ENCODE results near the gene STAM.
A peak's percentile ranks its signal among the peaks of the same experiment; 100 is the strongest.
"Not testable (repeated sequence)": the region's sequence is repeated elsewhere in the genome, so short reads cannot be mapped to it uniquely, and the experiment has no call there.

Gene STAM

DNA sequence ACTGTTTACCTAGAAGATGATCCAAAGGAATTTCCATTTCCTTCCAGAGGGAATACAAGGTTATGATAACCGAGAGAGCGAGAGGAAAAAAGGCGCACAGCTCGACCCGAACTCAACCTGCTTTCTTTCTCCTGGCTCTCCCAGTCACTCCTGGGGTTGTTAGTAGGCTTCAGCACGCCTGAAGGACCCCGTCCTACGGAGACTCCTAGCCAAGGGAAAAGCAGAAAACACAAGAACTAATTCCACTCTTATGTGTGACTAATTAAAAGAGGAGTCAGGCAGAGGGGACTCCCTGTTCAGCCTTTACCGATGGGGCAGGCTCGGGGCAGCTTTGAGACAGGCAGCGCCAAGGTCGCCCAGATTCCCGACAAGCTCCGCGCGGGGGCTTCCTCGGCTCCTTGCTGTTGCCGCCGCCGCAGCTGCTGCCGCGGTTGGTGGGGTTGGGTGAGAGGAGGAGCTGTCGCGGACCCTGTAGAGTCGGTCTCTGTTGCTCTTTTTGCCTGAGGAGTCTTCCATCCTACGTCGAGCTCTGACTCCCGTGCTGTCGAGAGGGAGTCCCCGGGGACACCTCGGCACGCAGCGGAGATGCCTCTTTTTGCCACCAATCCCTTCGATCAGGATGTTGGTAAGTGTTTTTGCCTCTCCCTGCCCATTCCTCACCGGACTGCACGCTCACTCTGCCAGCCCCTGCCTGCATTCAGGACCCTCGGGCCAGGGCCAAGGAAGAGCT is at the start of gene STAM:
STAM (plus strand) TSS at position 397 of the 730 bp plus-strand sequence; CDS start at position 586, 189 bp downstream.
- DNase-seq = peak; percentile 79 to 83

DNA sequence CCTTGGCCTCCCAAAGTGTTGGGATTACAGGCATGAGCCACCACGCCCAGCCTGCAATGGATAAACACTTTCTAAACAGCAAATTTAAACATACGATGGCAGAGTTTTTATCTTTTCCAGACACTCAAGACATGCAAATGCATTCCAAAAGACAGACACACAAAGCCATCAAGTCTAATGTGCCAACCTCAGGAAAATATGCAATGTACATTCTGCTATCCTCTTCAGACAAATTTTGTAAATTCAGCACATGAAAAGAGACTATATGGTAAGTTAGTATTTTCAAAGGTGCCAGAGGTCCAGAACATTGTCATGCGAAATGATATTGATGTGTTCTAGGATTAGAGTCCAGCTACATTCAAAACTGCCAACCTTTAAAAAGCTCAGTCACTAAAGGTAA is 46.6 kb upstream of the STAM start:
- DNase-seq = no peak

DNA sequence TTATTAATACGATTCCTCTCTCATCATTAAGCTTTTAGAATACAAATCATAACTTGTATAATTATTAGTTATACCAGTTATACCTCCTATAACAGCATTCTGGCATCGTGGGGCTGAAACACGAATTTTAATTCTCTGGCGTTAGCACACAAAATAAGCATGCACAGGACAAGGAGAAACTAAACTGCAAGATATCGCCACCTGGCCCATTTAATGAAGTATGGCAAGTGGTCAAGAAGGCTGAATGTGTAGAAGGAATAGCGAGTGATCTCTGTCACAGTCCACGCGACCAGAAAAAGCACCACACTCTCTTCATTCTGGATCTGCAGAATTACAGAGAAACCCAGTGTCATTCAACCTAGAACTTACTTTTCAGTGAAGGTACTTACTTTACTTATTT is 44.9 kb upstream of the STAM start:
- DNase-seq = no peak

DNA sequence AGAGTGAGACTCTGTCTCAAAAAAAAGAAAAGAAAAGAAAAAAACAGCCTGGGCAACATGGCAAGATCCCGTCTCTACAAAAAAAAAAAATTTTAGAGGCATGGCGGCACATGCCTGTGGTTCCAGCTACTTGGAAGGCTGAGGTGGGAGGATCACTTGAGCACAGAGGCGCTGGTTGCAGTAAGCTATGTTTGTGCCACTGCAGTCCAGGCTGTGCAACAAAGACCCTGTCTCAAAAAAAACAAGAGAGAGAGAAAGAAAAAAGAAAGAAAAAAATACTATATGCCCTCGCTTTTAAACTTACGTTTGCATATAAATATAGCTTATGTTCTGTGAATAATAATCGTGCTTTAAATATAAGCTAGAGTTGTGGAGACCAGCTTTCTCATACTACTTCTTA is 38.0 kb upstream of the STAM start:
- DNase-seq = no peak

DNA sequence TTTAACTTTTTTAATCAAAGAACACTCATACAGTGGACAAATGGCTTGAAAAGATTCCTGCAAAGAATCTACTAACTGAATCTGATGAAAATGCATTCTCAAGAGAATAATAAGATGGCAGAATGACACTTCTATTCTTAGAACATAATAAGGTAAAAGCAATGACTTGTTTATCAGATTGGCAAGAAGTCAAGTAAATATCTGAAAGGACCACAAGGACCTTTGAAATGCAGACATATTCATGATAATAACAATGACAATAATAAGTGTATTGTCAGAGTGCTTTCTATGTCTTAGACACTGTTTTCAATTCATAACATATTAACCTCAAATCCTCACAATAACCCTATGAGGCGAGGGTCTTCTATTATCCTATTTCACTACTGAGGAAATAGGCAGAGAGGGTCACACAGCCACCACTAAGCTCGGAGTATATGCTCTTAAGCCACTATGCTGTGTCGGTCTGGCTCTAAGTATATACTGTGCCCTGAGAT is 37.4 kb upstream of the STAM start:
- DNase-seq = no peak

DNA sequence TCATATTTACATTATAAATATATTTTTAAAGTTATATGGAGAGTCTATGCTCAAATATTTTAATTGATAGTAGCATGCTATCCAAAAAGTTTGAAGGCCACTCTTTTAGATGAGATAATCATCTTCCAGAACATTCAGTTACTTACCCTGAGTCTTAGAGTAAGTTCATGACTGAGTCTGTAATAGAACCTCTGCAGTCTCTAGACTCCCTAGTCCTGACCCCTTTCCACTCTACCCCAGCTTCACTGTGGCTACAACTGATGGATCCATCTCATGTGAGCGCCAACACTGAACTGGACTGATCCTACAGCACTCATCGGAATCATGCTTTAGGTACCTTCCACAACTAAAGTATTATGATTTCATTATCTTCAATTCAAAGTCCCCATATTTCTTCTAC is 36.9 kb upstream of the STAM start:
- DNase-seq = no peak

DNA sequence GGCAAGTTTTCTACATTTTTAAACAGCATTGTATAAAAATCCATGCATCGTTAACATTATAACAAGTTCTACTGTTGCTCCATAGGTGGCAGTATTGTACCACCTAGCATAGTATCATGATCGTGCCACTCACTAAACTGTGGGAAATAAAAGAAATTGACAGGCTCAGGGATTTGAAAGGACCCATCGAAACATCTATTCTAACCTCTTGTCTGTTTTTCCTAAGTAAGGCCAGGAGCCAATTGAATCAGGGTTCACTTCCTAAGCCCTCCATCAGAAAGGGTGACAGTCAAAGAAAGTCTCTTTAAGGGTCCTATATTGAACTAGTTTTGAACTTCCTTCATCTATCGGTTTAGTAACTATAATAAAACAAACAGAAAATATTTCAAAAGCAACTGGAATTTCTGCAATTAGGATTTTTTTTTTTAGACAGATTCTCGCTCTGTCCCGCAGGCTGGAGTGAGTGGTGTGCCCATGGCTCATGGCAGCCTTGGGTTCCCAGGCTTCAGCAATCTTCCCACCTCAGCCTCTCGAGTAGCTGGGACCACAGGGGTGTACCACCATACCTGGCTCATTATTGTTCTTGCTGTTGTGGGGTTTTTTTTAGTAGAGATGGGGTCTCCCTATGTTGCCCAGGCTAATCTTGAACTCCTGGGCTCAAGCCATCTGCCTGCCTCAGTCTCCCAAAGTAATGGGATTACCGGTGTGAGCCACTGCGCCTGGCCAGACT is 36.2 kb upstream of the STAM start:
- DNase-seq = no peak

DNA sequence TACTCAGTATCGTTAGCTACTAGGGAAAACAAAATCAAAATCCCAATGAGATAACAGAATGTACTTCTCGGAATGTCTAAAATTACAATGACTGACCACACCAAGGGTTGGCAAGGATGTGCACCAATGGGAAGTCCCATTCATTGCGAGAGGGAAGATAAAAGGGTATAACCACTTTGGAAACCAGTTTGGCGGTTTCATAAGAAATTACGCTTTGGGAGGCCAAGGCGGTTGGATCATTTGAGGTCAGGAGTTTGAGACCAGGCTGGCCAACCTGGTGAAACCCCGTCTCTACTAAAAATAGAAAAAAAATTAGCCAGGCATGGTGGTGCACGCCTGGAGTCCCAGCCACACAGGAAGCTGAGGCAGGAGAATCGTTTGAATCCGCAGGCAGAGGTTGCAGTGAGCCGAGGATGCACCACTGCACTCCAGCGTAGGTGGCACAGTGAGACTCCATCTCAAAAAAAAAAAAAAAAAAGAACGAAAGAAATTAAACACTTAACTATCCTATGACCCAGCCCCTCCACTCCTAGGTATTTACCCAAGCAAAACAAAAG is 34.4 kb upstream of the STAM start:
- DNase-seq = no peak

DNA sequence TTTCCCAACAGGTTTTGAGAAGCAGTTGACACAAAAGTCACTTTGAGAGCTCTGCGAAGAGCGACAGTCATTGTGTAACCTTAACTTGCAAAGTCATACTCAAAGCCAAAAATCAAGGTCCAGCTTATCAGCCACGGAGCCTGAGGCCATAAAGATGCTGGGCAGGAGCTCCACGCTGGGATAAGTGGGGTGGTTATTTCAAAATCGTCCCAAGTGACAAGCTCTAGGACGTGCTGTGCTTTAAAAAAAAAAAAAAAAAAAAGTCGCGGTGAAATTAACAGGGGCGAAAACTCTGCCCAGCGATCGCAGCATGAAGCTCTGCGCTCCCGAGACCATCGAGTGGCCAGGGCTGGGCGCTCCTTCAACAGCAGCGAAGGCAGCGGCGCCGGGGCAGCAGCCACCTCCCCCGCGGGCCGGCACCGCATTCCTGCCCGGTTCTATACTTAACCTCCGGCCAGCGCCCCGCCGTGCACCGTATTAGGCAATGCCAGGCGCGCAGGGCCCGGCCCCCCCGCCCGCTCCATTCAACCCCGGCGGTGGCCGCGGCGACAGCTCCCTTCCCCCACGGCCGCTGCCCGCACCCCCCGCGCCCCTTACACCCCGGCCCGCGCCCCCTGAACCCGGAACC is 27.4 kb upstream of the STAM start:
- DNase-seq = no peak

DNA sequence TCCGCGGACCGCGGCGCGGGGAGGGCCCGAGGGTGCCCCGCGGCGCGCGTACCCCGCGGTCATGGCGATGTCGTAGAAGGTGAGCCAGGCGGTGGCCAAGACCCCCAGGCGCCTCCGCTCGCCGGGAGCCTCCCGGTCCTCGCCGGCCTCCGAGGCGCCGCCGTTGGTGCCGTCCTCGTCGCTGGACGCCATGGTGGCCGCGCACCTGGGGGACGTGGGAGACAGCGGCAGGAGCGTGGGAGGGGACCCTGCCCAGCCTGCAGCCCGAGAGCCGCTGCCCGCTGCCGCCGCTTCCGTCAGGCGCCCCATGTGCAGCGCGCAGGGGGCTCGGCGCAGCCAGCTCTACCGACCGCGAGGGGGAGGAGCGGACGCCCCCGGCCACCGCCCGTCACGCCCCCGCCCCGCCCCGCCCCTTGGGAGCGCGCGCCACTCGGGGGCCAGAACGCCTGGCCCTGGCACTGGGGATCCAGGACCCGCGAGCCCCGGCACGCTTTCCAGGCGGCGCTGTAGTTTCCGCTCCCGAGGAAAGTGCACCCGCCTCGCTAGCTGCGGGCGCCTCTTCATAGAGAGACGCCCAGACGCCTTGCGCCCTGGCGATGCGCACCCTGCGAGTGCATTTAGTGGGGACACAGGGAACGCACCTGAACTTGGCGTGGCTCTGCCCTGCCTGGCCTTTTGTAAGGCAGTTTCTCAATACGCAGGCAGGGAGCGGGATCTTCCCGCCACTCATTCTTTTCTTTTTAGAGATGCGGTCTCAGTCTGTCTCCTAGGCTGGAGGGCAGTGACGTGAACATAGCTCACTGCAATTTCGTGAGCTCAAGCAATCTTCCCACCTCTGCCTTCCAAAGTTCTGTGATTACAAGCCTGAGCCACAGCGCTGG is 26.7 kb upstream of the STAM start, which contains the start of gene HACD1:
HACD1 (minus strand) TSS at position 344 of the 881 bp plus-strand sequence; CDS start at position 309, 35 bp downstream.
- DNase-seq = no peak

DNA sequence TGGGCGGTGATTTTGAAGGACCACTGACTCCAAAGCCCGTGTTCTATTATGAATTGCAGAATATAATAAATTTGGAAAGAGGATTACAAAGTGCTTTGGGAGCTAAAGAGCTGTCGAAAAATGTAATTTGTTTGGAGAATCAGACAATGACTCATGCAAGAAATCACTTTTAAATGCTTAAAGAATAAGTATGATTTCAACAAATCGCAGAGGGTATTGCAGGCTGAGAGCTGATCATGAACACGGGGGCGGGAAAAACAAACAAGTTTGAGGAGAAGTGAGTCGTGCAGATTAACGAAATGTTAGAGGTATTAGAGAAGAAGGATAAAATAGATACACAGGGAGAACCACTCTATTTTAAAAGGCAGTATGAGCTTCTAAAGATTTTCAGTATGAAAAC is 21.9 kb upstream of the STAM start:
- DNase-seq = no peak

DNA sequence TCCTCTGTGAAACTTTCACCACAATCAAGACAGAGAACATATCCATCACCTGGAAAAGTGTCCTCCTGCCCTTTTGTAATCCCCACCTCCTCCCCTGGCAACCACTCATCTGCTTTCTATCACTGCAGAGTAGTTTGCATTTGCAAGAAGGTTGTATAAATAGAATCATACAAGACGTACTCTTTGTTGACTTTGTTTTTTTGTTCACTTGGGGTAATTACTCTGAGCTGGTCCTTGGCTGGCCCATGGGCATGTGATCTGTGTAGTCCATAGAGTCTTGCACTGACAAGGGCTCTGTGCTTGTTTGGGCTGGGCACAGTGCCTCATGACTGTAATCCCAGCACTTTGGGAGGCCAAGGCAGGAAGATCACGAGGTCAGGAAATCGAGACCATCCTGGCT is 19.0 kb upstream of the STAM start:
- DNase-seq = no peak

DNA sequence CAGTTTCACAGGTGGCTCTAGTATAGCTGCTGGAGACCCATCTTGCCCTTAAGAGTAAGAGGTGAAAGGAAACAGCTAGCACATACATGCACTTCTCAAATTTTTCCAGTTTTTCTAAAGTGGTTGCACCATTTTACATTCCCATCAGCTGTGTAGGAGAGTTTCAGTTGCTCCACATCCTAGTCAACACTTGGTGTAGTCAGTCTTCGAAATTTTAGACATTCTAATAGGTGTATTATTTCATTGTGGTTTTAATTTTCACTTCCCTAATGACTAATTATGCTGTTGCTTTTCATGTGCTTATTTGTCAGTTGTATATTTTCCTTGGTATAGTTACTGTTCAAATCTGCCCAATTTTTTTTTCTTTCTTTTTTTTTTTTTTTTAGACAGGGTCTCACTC is 17.3 kb upstream of the STAM start:
- DNase-seq = no peak

DNA sequence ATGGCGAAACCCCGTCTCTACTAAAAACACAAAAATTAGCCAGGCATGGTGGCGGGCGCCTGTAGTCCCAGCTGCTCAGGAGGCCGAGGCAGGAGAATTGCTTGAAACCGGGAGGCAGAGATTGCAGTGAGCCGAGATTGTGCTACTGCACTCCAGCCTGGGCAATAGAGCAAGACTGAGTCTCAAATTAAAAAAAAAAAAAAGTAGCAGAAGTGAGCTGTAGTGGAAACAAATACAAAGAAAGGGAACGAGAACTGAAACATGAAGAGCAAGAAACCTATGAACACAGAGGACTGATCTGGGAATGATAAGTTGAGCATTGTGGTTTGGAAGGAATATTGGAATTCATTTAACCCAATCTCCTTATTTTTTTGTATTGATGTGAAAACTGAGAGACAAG is 11.4 kb upstream of the STAM start:
- not testable (repeated sequence) for DNase-seq

DNA sequence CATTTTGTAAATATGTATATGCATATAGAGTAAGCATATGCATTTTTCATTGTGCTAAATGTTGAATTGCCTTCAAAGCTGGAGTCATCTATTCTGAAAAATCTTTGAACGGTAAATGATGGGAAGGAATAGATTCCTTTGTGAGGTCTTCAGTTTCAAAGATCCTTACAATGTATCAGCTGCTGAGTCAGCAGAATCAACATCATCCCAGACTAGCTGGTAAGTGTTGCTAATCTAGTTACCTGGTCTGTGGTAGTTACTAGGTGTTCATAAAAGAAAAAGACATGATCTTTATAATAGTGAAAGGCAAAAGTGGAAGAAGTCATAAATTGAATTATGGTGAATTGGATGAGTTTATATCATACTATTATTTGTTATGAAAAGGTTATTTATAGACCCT is 10.6 kb upstream of the STAM start:
- DNase-seq = no peak

DNA sequence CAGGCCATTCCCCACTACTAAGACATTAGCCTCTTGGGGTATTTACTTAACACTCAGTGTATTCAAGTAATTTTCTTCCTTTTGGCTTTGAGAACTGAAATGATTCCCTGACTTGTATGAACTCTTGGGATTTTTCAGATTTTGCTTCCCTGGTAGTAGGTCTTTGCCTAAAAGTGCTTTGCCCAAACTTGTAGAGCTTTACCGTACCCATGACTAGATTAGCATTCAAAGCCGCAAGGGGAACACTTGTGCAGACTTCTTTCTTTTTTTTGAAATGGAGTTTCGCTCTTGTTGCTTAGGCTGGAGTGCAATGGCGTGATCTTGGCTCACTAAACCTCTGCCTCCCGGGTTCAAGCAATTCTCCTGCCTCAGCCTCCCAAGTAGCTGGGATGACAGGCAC is 6.1 kb upstream of the STAM start:
- DNase-seq = no peak

DNA sequence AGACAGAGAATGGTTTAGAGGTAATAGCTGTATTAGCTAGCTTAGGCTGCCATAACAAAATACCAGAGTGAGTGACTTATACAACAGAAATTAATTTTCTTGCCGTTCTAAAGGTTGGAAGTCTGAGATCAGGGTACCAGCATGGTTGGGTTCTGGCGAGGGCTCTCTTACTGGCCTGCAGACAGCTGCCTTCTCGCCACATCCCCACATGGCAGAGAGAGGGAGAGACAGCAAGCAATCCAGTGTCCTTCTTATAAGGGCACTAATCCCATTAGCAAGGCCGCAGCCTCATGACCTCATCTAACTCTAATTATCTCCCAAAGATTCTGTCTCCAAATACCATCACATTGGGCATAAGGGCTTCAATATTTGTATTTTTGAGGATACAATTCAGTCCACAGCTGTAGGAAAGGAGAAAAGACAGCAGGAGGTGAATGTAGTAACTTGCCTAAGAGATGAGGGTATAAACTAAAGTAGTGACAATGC is 3.6 kb upstream of the STAM start:
- DNase-seq = no peak

DNA sequence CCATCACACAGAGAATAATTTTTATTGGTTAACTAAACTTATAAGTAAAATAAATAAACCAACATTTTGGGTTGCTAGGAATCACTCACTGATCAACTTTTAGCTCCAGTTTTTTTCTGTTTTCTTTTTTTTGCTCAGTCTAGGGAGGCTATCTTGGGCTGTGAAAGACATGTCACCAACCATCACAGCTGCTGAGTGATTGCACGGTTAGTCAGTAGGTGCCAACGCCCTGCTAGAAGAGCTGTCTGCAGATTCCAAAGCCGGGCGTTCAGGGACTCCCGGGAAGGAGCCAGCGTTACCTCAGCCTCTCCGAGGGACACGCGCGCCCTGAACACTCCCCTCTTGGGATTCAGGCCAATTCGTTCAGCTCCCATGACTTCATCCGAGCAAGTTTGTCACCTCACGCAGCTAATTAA is 604 bp upstream of the STAM start:
- peak in 1 of 2 experiments; percentile 47 for DNase-seq

DNA sequence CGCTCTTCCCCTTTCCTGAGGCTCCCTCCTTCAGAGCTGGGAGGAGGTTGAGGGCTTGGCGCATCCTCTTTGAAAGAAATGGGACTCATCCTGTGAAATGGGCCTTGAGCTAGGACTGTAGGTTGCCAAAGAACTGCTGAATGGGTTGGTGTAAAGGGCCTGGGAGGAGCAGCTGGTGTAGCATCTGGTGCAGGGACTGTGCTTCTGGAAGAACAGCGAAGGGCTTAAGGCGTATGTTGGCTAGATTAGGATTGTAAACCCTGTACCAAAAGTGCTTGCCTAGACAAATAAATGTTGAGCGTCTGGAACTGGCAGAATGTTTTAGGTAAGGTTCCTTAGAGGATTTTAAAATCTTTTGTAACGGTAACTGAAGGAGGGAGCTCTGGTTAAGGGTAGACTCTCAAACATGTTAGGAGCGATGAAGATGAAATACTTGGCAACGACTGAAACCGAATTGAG is 563 bp downstream of the STAM start:
- DNase-seq = no peak

DNA sequence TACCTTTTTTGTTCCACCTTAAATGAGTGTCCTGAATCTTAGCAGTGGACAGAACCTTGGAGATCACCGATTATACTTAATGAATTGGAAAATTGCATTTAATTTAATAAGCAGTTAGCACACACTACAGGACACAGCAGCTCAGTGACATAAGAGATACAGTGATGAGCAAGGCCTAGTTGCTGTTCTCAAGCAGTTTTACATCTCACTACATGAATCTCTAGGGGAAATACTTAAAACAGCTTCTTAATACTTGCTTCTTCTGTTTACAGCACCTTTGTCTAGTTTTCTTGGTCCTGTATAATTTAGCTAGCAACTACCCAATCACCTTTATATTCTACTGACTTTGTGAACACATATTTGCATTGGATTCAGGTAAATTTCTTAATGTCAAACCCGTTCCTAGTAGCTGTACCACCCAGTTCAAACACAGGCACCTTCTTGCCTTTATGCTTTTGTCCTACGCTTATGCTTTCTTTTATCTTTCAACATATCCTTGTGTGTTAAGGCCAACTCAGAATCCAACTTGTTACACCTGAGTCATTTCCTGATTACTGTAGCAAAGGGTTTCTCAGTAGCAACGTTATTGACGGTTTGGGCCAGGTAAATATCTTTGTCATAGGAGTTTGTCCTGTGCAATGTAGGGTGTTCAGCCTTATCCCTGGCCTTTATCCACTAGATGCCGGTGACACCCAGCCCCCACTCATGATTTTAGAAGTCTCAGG is 1.8 kb downstream of the STAM start:
- DNase-seq = no peak

DNA sequence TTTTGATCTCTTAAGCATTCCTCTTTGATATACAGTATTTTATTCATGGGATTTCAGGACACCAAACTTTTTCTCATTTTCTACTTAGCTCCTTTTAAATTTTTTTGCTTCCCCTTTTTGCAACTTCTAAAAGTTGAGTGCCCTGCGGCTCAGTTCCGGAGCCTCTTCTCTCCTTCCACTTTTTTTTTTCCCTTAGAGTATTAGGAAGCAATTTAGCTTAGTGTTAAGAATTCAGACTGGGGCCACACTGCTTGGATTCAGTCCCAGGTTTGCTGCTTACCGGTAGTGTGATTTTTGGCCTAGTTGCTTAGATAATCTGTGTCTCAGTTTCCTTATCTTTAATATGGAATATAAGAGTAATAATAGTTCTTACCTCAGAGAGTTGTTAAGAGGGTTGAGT is 3.4 kb downstream of the STAM start:
- DNase-seq = no peak

Data from NCI-H187 (cell line).